ENCODE measurements around the gene MAGEA9B.
"Not testable (repeated sequence)": the region's sequence is repeated elsewhere in the genome, so short reads cannot be mapped to it uniquely, and the experiment has no call there.

MAGEA9B gene

DNA sequence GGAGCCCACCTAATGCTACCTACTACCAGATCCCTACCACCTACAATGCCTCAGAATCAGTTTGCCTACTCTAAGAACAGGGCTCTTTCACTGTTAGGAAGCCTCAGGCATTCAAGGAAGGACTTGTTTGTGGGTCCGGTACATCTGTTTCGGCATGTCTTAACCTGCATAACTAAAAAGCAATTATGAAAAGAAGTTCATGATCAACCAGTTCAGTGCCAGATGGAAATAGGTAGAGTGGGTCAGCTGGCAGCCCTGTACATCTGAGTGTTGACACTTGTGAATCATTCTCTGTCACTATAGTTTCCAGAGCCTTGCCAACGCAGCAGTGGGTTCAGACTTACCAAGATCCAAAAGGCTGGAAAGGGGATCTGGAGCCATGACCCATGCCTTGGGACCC, 41.0 kb upstream of the MAGEA9B start:
- TF ChIP-seq, protein P1, sequence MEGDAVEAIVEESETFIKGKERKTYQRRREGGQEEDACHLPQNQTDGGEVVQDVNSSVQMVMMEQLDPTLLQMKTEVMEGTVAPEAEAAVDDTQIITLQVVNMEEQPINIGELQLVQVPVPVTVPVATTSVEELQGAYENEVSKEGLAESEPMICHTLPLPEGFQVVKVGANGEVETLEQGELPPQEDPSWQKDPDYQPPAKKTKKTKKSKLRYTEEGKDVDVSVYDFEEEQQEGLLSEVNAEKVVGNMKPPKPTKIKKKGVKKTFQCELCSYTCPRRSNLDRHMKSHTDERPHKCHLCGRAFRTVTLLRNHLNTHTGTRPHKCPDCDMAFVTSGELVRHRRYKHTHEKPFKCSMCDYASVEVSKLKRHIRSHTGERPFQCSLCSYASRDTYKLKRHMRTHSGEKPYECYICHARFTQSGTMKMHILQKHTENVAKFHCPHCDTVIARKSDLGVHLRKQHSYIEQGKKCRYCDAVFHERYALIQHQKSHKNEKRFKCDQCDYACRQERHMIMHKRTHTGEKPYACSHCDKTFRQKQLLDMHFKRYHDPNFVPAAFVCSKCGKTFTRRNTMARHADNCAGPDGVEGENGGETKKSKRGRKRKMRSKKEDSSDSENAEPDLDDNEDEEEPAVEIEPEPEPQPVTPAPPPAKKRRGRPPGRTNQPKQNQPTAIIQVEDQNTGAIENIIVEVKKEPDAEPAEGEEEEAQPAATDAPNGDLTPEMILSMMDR (IDR thresholded peaks at IDR 0.05; ENCODE audit: low read depth, low read length, missing control alignments), result no peak
- no peak overlapping the region for H3K4me3 ChIP-seq (replicated peaks; ENCODE audit: low read depth, low read length)
- no peak for DNase-seq (ENCODE audit: extremely low read depth, low read depth)

DNA sequence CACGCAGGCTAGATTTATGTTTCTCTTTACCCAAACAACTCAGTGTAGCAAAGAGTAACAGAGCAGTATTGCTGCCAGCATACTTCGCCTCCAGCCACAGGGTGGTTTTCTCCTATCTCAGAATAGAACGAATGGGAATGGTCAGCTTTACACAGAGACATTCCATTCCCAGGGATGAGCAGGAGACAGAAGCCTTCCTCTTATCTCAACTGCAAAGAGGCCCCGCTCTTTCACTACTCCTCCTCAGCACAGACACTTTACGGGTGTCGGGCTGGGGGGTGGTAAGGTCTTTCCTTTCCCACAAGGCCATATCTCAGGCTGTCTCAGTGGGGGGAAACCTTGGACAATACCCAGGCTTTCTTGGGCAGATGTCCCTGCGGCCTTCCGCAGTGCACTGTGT, 39.6 kb upstream of the MAGEA9B start:
- not testable (repeated sequence) for H3K4me3 ChIP-seq (replicated peaks; ENCODE audit: low read depth, low read length); DNase-seq (ENCODE audit: extremely low read depth, low read depth)

DNA sequence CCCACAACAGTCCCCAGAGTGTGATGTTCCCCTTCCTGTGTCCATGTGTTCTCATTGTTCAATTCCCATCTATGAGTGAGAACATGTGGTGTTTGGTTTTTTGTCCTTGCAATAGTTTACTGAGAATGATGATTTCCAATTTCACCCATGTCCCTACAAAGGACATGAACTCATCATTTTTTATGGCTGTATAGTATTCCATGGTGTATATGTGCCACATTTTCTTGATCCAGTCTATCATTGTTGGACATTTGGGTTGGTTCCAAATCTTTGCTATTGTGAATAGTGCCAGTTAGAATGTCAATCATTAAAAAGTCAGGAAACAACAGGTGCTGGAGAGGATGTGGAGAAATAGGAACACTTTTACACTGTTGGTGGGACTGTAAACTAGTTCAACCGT, 32.4 kb upstream of the MAGEA9B start:
- not testable (repeated sequence) for H3K4me3 ChIP-seq (replicated peaks; ENCODE audit: low read depth, low read length); DNase-seq (ENCODE audit: extremely low read depth, low read depth)

GRCh38 chrX:149618871-149619270, 31.6 kb upstream of the MAGEA9B start:
- TF ChIP-seq, protein P1 (IDR thresholded peaks at IDR 0.05; ENCODE audit: low read depth, low read length, missing control alignments), result no peak
- DNase-seq (ENCODE audit: extremely low read depth, low read depth), result no peak
- no peak overlapping the region for H3K4me3 ChIP-seq (replicated peaks; ENCODE audit: low read depth, low read length)

GRCh38 chrX:149611623-149612175, 24.4 kb upstream of the MAGEA9B start:
- TF ChIP-seq, protein P1 (IDR thresholded peaks at IDR 0.05; ENCODE audit: low read depth, low read length, missing control alignments), result no peak
- no peak for DNase-seq (ENCODE audit: extremely low read depth, low read depth)
- H3K4me3 ChIP-seq (replicated peaks; ENCODE audit: low read depth, low read length), result no peak overlapping the region

DNA sequence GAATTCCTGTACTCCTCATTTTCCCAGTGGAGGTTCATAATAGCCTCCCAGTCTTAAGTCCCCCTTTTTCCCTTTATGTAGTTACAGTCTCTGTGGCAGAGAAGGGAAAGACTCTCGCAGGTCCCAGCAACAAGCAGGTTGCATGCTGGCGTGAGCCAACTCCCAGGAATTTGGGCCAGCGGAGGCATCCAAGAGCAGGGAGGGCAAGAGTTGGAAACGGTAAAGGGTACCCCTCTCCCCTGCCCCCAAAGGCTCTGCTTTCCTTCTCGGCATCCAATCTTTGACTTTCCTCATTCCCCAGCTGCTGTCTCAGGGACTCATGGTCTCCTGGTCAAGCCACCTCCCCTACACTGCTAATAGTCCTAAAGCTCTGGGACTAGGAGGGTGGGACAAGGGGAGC, 23.3 kb upstream of the MAGEA9B start:
- TF ChIP-seq, protein P1 (IDR thresholded peaks at IDR 0.05; ENCODE audit: low read depth, low read length, missing control alignments), result no peak
- H3K4me3 ChIP-seq (replicated peaks; ENCODE audit: low read depth, low read length), result no peak overlapping the region
- no peak for DNase-seq (ENCODE audit: extremely low read depth, low read depth)

- H3K4me3 ChIP-seq (replicated peaks; ENCODE audit: low read depth, low read length), result no peak overlapping the region
Observed at GRCh38 chrX:149607699-149608098, 20.4 kb upstream of the MAGEA9B start.

DNA sequence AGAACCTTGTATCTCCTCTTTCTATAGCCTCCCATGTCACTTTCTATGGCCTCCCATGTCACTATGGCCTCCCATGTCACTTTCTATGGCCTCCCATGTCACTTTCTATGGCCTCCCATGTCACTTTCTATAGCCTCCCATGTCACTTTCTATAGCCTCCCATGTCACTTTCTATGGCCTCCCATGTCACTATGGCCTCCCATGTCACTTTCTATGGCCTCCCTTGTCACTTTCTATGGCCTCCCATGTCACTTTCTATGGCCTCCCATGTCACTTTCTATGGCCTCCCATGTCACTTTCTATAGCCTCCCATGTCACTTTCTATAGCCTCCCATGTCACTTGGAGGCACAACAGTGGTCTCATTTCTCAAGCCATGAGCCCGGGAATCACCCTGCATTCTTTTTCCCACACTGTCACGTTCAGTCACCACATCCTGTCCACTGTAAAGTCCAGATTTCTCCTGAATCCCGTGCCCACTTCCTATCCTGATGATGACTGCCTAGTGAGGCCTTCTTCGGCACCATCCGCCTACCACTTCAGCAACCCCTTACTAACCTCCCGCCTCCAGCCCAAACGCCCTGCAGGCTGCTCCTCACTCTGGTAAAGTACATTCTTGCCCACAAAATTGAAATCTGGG, 18.1 kb upstream of the MAGEA9B start:
- not testable (repeated sequence) for H3K4me3 ChIP-seq (replicated peaks; ENCODE audit: low read depth, low read length)
- peak; percentile 1 for DNase-seq (ENCODE audit: extremely low read depth, low read depth)

More at GRCh38 chrX:149607699-149608098, 20.4 kb upstream of the MAGEA9B start:
- DNase-seq (ENCODE audit: extremely low read depth, low read depth), result no peak
- TF ChIP-seq, protein P1 (IDR thresholded peaks at IDR 0.05; ENCODE audit: low read depth, low read length, missing control alignments), result no peak

GRCh38 chrX:149598603-149599002, 11.3 kb upstream of the MAGEA9B start:
- H3K4me3 ChIP-seq (replicated peaks; ENCODE audit: low read depth, low read length); DNase-seq (ENCODE audit: extremely low read depth, low read depth): not testable (repeated sequence)

- H3K4me3 ChIP-seq (replicated peaks; ENCODE audit: low read depth, low read length); DNase-seq (ENCODE audit: extremely low read depth, low read depth): not testable (repeated sequence)
Observed at GRCh38 chrX:149595943-149596342, 8.7 kb upstream of the MAGEA9B start.

GRCh38 chrX:149595214-149595613, 8.0 kb upstream of the MAGEA9B start, which contains the start of gene HSFX2:
Gene HSFX2, minus strand, starts transcription at chrX:149595314. Its CDS starts 614 bp downstream, at chrX:149594700.
- not testable (repeated sequence) for DNase-seq (ENCODE audit: extremely low read depth, low read depth); H3K4me3 ChIP-seq (replicated peaks; ENCODE audit: low read depth, low read length)

GRCh38 chrX:149590993-149591392, 3.7 kb upstream of the MAGEA9B start:
- DNase-seq (ENCODE audit: extremely low read depth, low read depth), result not testable (repeated sequence)

DNA sequence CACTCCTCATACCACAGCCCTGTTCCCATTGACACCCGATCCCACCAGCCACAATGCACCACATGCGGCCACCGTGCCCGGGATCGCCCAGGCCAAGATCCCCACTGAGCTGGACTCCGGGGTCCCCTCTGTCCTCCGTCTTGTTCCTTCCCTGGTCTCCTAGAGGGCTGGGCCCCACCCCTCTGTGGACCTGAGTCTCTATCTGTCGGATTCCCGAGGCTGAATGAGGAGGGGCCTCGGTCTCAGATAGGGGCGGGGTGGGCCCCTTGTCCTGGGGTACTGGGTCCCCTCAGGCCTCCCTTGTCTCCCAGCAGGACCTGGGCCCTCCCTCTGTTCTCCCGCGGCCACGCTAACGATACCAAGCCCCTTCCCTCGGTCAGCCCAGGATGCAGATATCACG, 1.6 kb downstream of the MAGEA9B start:
- H3K4me3 ChIP-seq (replicated peaks; ENCODE audit: low read depth, low read length); DNase-seq (ENCODE audit: extremely low read depth, low read depth): not testable (repeated sequence)

More at GRCh38 chrX:149590993-149591392, 3.7 kb upstream of the MAGEA9B start:
- H3K4me3 ChIP-seq (replicated peaks; ENCODE audit: low read depth, low read length), result not testable (repeated sequence)

Measured in HFF-Myc (cell line).